SH-SY5Y (cell line): ENCODE results near the gene ZFR.

ENCODE experiments used
- GATA2 ChIP-seq: IDR thresholded peaks from 2 replicates; pipeline ENCODE4 v1.6.1; 2011; ENCODE audit warnings: mild to moderate bottlenecking, low read depth, low read length
- GATA3 ChIP-seq: IDR thresholded peaks from 2 replicates; pipeline ENCODE4 v1.6.1; 2011; ENCODE audit warnings: low read depth, mild to moderate bottlenecking, low read length, moderate library complexity

GRCh38 chr5:32331217-32331934 is 113.2 kb downstream of the ZFR start:
- TF ChIP-seq GATA3 (no peak), GATA2 (no peak)
